Astrocyte (in vitro differentiated cells and primary cell): ENCODE results near the gene LMTK2. TPM values are rescaled to one million over a fixed set of nuclear protein-coding genes. Genes with fewer than 3 reads are reported as not detected.

ENCODE experiments used
- DNase-seq: peaks from one replicate; pipeline ENCODE4 v3.0.0-alpha.2; 2010; ENCODE audit warnings: low read depth
- FAIRE-seq: peaks from 2 replicates; lab custom pipeline; 2011; peaks lifted over from hg19 to GRCh38; lab: Jason Lieb, UNC
- H2AFZ ChIP-seq: 2 replicates; pipeline ENCODE4 v1.6.0; 2012; ENCODE audit warnings: low read depth, low read length, inconsistent platforms
- H3K27ac ChIP-seq: 2 replicates; pipeline ENCODE4 v1.5.1; 2011; ENCODE audit warnings: low read depth, low read length, inconsistent platforms
- H3K27me3 ChIP-seq: 2 replicates; pipeline ENCODE4 v1.6.0; 2011; ENCODE audit warnings: low read length, inconsistent platforms; ENCODE audit not compliant: insufficient read depth
- H3K36me3 ChIP-seq: 2 replicates; pipeline ENCODE4 v1.5.1; 2011; ENCODE audit warnings: low read length, inconsistent platforms; ENCODE audit not compliant: insufficient read depth
- H3K4me1 ChIP-seq: 2 replicates; pipeline ENCODE4 v1.5.1; 2011; ENCODE audit warnings: low read length, inconsistent platforms; ENCODE audit not compliant: insufficient read depth
- H3K4me2 ChIP-seq: 2 replicates; pipeline ENCODE4 v1.6.0; 2012; ENCODE audit warnings: low read length, inconsistent platforms
- H3K4me3 ChIP-seq: 2 replicates; pipeline ENCODE4 v1.5.1; 2011; ENCODE audit warnings: low read depth, mild to moderate bottlenecking, low read length, inconsistent platforms; ENCODE audit not compliant: insufficient read depth
- H3K79me2 ChIP-seq: 2 replicates; pipeline ENCODE4 v1.6.0; 2012; ENCODE audit warnings: mild to moderate bottlenecking, low read length, inconsistent platforms; ENCODE audit not compliant: insufficient read depth
- H3K9ac ChIP-seq: 2 replicates; pipeline ENCODE4 v1.6.0; 2012; ENCODE audit warnings: mild to moderate bottlenecking, low read length, inconsistent platforms
- H3K9me3 ChIP-seq: 2 replicates; pipeline ENCODE4 v1.5.1; 2012; ENCODE audit warnings: low read depth, mild to moderate bottlenecking, low read length, inconsistent platforms; ENCODE audit not compliant: insufficient read depth
- H4K20me1 ChIP-seq: 2 replicates; pipeline ENCODE4 v1.6.0; 2012; ENCODE audit warnings: low read length, inconsistent platforms; ENCODE audit not compliant: insufficient read depth
- H3K27ac Mint-ChIP-seq: one replicate; pipeline ENCODE4 v1.8.0; 2021; ENCODE audit warnings: mild to moderate bottlenecking, mixed read lengths; ENCODE audit not compliant: unreplicated experiment
- H3K27me3 Mint-ChIP-seq: one replicate; pipeline ENCODE4 v1.8.0; 2021; ENCODE audit warnings: low read depth, mixed read lengths; ENCODE audit not compliant: unreplicated experiment
- H3K36me3 Mint-ChIP-seq: one replicate; pipeline ENCODE4 v1.8.0; 2021; ENCODE audit warnings: low read depth, mixed read lengths; ENCODE audit not compliant: unreplicated experiment
- H3K4me1 Mint-ChIP-seq: one replicate; pipeline ENCODE4 v1.8.0; 2021; ENCODE audit warnings: low read depth, mixed read lengths; ENCODE audit not compliant: unreplicated experiment
- H3K4me3 Mint-ChIP-seq: one replicate; pipeline ENCODE4 v1.8.0; 2021; ENCODE audit warnings: mild to moderate bottlenecking, moderate library complexity, mixed read lengths; ENCODE audit not compliant: unreplicated experiment
- H3K9me3 Mint-ChIP-seq: one replicate; pipeline ENCODE4 v1.8.0; 2021; ENCODE audit warnings: mild to moderate bottlenecking, mixed read lengths; ENCODE audit not compliant: unreplicated experiment
- CTCF ChIP-seq: IDR thresholded peaks from 2 replicates; pipeline ENCODE4 v1.5.1; 2011; ENCODE audit warnings: low read depth, mild to moderate bottlenecking, inconsistent platforms, low read length, moderate library complexity; ENCODE audit not compliant: insufficient read depth
- EZH2 ChIP-seq: IDR thresholded peaks from 2 replicates; pipeline ENCODE4 v1.6.1; 2012; ENCODE audit warnings: mild to moderate bottlenecking, low read length, inconsistent platforms; ENCODE audit not compliant: insufficient read depth
- total RNA-seq: library from RNA; stranded (reverse); gene quantifications from 2 replicates; pipeline ENCODE4 v1.2.1, GENCODE V29; 2021

The LMTK2 gene
- total RNA-seq, 1 donor from 2014 or later, result 15.2 TPM

GRCh38 chr7:98240961-98241673 lies 134.5 kb downstream of the LMTK2 start:
- H3K27ac Mint-ChIP-seq, result peak overlapping the region; percentile 72
- H3K9me3 Mint-ChIP-seq, result peaks cover 3% of the 10 kb centered on the region
- peak; percentile 62 for TF ChIP-seq CTCF
- no peak for TF ChIP-seq EZH2
- H3K79me2 ChIP-seq, result no peaks in the 10 kb centered on the region
- H3K36me3 ChIP-seq, result no peaks in the 10 kb centered on the region
- DNase-seq, result no peak
- FAIRE-seq, result no peak
- no peak overlapping the region for H3K4me3 ChIP-seq
- no peak overlapping the region for H2AFZ ChIP-seq
- H3K4me1 Mint-ChIP-seq, result peaks cover 16% of the 10 kb centered on the region
- H3K4me3 Mint-ChIP-seq, result peak overlapping the region; percentile 45
- H3K4me2 ChIP-seq, result no peak overlapping the region
- H3K4me1 ChIP-seq, result peaks cover 10% of the 10 kb centered on the region
- H3K27ac ChIP-seq, result no peak overlapping the region
- H3K27me3 Mint-ChIP-seq, result no peaks in the 10 kb centered on the region
- peak overlapping the region; percentile 23 for H3K9ac ChIP-seq
- no peaks in the 10 kb centered on the region for H4K20me1 ChIP-seq
- peaks cover 31% of the 10 kb centered on the region for H3K36me3 Mint-ChIP-seq
- H3K27me3 ChIP-seq, result no peaks in the 10 kb centered on the region
- H3K9me3 ChIP-seq, result no peaks in the 10 kb centered on the region

GRCh38 chr7:98241674-98242241 lies 135.1 kb downstream of the LMTK2 start:
- Histone ChIP-seq H2AFZ (no peak overlapping the region), H3K4me2 (no peak overlapping the region), H3K79me2 (no peaks in the 10 kb centered on the region), H3K9me3 (no peaks in the 10 kb centered on the region), H3K36me3 (no peaks in the 10 kb centered on the region), H4K20me1 (no peaks in the 10 kb centered on the region), H3K27ac (no peak overlapping the region), H3K4me3 (no peak overlapping the region), H3K9ac (peak overlapping the region; percentile 23), H3K27me3 (no peaks in the 10 kb centered on the region), H3K4me1 (peaks cover 10% of the 10 kb centered on the region)
- no peak overlapping the region for H3K27ac Mint-ChIP-seq
- H3K27me3 Mint-ChIP-seq, result no peaks in the 10 kb centered on the region
- H3K36me3 Mint-ChIP-seq, result peaks cover 28% of the 10 kb centered on the region
- H3K4me3 Mint-ChIP-seq, result no peak overlapping the region
- TF ChIP-seq EZH2 (no peak), CTCF (no peak)
- FAIRE-seq (no peak), DNase-seq (no peak)
- H3K9me3 Mint-ChIP-seq, result peaks cover 3% of the 10 kb centered on the region
- peaks cover 16% of the 10 kb centered on the region for H3K4me1 Mint-ChIP-seq

GRCh38 chr7:98242342-98242741 lies 135.7 kb downstream of the LMTK2 start:
- Histone ChIP-seq H3K4me2 (no peak overlapping the region), H3K27me3 (no peaks in the 10 kb centered on the region), H2AFZ (no peak overlapping the region), H3K4me1 (peaks cover 10% of the 10 kb centered on the region), H4K20me1 (no peaks in the 10 kb centered on the region), H3K4me3 (no peak overlapping the region), H3K27ac (no peak overlapping the region), H3K36me3 (no peaks in the 10 kb centered on the region), H3K9me3 (no peaks in the 10 kb centered on the region), H3K79me2 (no peaks in the 10 kb centered on the region), H3K9ac (no peak overlapping the region)
- H3K4me1 Mint-ChIP-seq, result peaks cover 16% of the 10 kb centered on the region
- TF ChIP-seq EZH2 (no peak), CTCF (no peak)
- peaks cover 24% of the 10 kb centered on the region for H3K36me3 Mint-ChIP-seq
- H3K27ac Mint-ChIP-seq, result no peak overlapping the region
- DNase-seq (no peak), FAIRE-seq (no peak)
- H3K4me3 Mint-ChIP-seq, result no peak overlapping the region
- H3K27me3 Mint-ChIP-seq, result no peaks in the 10 kb centered on the region
- H3K9me3 Mint-ChIP-seq, result peaks cover 3% of the 10 kb centered on the region
